Astrocyte (in vitro differentiated cells and primary cell): Measurements from ENCODE around the gene TDRD1. TPM values are rescaled to one million over a fixed set of nuclear protein-coding genes. Genes with fewer than 3 reads are reported as not detected.

Source experiments
- DNase-seq: peaks from one replicate; pipeline ENCODE4 v3.0.0-alpha.2; 2010; ENCODE audit warnings: low read depth
- FAIRE-seq: peaks from 2 replicates; lab custom pipeline; 2011; peaks lifted over from hg19 to GRCh38; lab: Jason Lieb, UNC
- H2AFZ ChIP-seq: 2 replicates; pipeline ENCODE4 v1.6.0; 2012; ENCODE audit warnings: low read depth, low read length, inconsistent platforms
- H3K27ac ChIP-seq: 2 replicates; pipeline ENCODE4 v1.5.1; 2011; ENCODE audit warnings: low read depth, low read length, inconsistent platforms
- H3K27me3 ChIP-seq: 2 replicates; pipeline ENCODE4 v1.6.0; 2011; ENCODE audit warnings: low read length, inconsistent platforms; ENCODE audit not compliant: insufficient read depth
- H3K36me3 ChIP-seq: 2 replicates; pipeline ENCODE4 v1.5.1; 2011; ENCODE audit warnings: low read length, inconsistent platforms; ENCODE audit not compliant: insufficient read depth
- H3K4me1 ChIP-seq: 2 replicates; pipeline ENCODE4 v1.5.1; 2011; ENCODE audit warnings: low read length, inconsistent platforms; ENCODE audit not compliant: insufficient read depth
- H3K4me2 ChIP-seq: 2 replicates; pipeline ENCODE4 v1.6.0; 2012; ENCODE audit warnings: low read length, inconsistent platforms
- H3K4me3 ChIP-seq: 2 replicates; pipeline ENCODE4 v1.5.1; 2011; ENCODE audit warnings: low read depth, mild to moderate bottlenecking, low read length, inconsistent platforms; ENCODE audit not compliant: insufficient read depth
- H3K79me2 ChIP-seq: 2 replicates; pipeline ENCODE4 v1.6.0; 2012; ENCODE audit warnings: mild to moderate bottlenecking, low read length, inconsistent platforms; ENCODE audit not compliant: insufficient read depth
- H3K9ac ChIP-seq: 2 replicates; pipeline ENCODE4 v1.6.0; 2012; ENCODE audit warnings: mild to moderate bottlenecking, low read length, inconsistent platforms
- H3K9me3 ChIP-seq: 2 replicates; pipeline ENCODE4 v1.5.1; 2012; ENCODE audit warnings: low read depth, mild to moderate bottlenecking, low read length, inconsistent platforms; ENCODE audit not compliant: insufficient read depth
- H4K20me1 ChIP-seq: 2 replicates; pipeline ENCODE4 v1.6.0; 2012; ENCODE audit warnings: low read length, inconsistent platforms; ENCODE audit not compliant: insufficient read depth
- H3K27ac Mint-ChIP-seq: one replicate; pipeline ENCODE4 v1.8.0; 2021; ENCODE audit warnings: mild to moderate bottlenecking, mixed read lengths; ENCODE audit not compliant: unreplicated experiment
- H3K27me3 Mint-ChIP-seq: one replicate; pipeline ENCODE4 v1.8.0; 2021; ENCODE audit warnings: low read depth, mixed read lengths; ENCODE audit not compliant: unreplicated experiment
- H3K36me3 Mint-ChIP-seq: one replicate; pipeline ENCODE4 v1.8.0; 2021; ENCODE audit warnings: low read depth, mixed read lengths; ENCODE audit not compliant: unreplicated experiment
- H3K4me1 Mint-ChIP-seq: one replicate; pipeline ENCODE4 v1.8.0; 2021; ENCODE audit warnings: low read depth, mixed read lengths; ENCODE audit not compliant: unreplicated experiment
- H3K4me3 Mint-ChIP-seq: one replicate; pipeline ENCODE4 v1.8.0; 2021; ENCODE audit warnings: mild to moderate bottlenecking, moderate library complexity, mixed read lengths; ENCODE audit not compliant: unreplicated experiment
- H3K9me3 Mint-ChIP-seq: one replicate; pipeline ENCODE4 v1.8.0; 2021; ENCODE audit warnings: mild to moderate bottlenecking, mixed read lengths; ENCODE audit not compliant: unreplicated experiment
- EZH2 ChIP-seq: IDR thresholded peaks from 2 replicates; pipeline ENCODE4 v1.6.1; 2012; ENCODE audit warnings: mild to moderate bottlenecking, low read length, inconsistent platforms; ENCODE audit not compliant: insufficient read depth
- total RNA-seq: library from RNA; stranded (reverse); gene quantifications from 2 replicates; pipeline ENCODE4 v1.2.1, GENCODE V29; 2021
- TF ChIP-seq, protein P1 (sequence below): IDR thresholded peaks from 2 replicates; pipeline ENCODE4 v1.5.1; 2011; ENCODE audit warnings: low read depth, mild to moderate bottlenecking, inconsistent platforms, low read length, moderate library complexity; ENCODE audit not compliant: insufficient read depth

The TDRD1 gene
- total RNA-seq, 1 donor from 2014 or later: not detected

DNA sequence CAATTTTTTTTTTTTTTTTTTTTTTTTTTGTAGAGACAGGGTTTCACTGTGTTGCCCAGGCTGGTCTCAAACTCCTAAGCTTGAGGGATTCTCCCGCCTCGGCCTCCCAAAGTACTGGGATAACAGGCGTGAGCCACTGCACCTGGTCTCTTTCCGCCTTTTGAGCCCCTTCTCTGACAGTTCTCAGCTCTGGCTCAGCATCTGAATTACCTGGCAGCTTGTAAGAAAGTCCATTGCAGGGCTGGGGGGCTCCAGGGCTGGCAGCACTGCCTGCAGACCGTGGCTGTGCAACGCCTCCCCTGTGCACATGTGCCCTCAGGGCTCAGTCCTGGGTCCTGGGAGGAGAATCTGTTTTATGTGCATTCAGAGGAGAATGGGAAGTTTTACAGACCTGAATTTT lies 97.5 kb downstream of the TDRD1 start:
- Histone ChIP-seq H3K4me1 (peaks cover 6% of the 10 kb centered on the region), H3K79me2 (no peaks in the 10 kb centered on the region), H3K27me3 (peaks cover 13% of the 10 kb centered on the region), H3K9ac (no peak overlapping the region), H2AFZ (no peak overlapping the region), H3K27ac (no peak overlapping the region), H3K36me3 (no peaks in the 10 kb centered on the region), H3K4me3 (no peak overlapping the region), H3K4me2 (no peak overlapping the region), H3K9me3 (no peaks in the 10 kb centered on the region), H4K20me1 (no peaks in the 10 kb centered on the region)
- no peaks in the 10 kb centered on the region for H3K36me3 Mint-ChIP-seq
- TF ChIP-seq, protein P1, sequence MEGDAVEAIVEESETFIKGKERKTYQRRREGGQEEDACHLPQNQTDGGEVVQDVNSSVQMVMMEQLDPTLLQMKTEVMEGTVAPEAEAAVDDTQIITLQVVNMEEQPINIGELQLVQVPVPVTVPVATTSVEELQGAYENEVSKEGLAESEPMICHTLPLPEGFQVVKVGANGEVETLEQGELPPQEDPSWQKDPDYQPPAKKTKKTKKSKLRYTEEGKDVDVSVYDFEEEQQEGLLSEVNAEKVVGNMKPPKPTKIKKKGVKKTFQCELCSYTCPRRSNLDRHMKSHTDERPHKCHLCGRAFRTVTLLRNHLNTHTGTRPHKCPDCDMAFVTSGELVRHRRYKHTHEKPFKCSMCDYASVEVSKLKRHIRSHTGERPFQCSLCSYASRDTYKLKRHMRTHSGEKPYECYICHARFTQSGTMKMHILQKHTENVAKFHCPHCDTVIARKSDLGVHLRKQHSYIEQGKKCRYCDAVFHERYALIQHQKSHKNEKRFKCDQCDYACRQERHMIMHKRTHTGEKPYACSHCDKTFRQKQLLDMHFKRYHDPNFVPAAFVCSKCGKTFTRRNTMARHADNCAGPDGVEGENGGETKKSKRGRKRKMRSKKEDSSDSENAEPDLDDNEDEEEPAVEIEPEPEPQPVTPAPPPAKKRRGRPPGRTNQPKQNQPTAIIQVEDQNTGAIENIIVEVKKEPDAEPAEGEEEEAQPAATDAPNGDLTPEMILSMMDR: no peak
- TF ChIP-seq EZH2: no peak
- DNase-seq (no peak), FAIRE-seq (no peak)
- peaks cover 3% of the 10 kb centered on the region for H3K9me3 Mint-ChIP-seq
- peaks cover 20% of the 10 kb centered on the region for H3K27me3 Mint-ChIP-seq
- H3K4me3 Mint-ChIP-seq: no peak overlapping the region
- H3K4me1 Mint-ChIP-seq: peaks cover 11% of the 10 kb centered on the region
- no peak overlapping the region for H3K27ac Mint-ChIP-seq

DNA sequence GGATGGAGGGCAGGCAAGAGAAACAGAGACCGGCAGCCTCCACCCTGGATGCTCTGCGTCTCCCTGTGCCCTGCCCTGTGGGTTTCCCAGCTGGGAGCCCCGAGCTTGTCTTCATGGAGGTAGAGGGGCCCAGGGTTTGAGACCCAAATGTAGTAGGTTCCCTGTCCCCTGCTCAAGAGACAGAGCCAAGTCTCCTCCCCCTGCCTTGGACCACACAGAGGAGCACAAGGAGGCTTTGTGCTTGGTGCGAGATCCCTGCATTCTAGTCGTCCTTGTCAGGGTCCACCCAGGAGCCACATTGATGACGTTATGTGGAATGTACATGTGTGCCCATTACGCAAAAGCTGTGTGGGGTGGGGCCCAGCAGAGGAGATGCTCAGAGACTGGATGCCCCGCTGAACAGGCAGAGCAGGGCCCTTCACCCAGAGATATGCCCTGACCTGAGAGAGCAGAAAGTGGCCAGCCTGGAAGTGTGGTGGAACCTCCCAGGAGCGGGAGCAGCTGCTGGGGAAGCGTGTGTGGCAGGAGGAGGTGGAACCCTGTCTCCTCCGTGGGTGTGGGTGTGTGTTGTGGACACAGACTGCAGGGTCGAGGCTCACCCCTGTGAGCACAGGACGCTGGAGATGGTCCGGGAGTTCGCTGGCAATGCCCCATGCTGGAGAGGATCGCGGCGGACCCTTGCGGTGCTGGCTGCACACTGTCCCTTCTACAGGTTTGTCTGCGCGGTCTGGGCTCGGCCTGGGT lies 99.2 kb downstream of the TDRD1 start:
- Histone ChIP-seq H3K36me3 (no peaks in the 10 kb centered on the region), H3K9ac (no peak overlapping the region), H3K4me2 (no peak overlapping the region), H3K27ac (no peak overlapping the region), H3K9me3 (no peaks in the 10 kb centered on the region), H4K20me1 (no peaks in the 10 kb centered on the region), H3K4me1 (no peaks in the 10 kb centered on the region), H3K27me3 (peaks cover 10% of the 10 kb centered on the region), H2AFZ (no peak overlapping the region), H3K4me3 (no peak overlapping the region), H3K79me2 (no peaks in the 10 kb centered on the region)
- no peak overlapping the region for H3K4me3 Mint-ChIP-seq
- H3K9me3 Mint-ChIP-seq: peaks cover 3% of the 10 kb centered on the region
- peaks cover 3% of the 10 kb centered on the region for H3K4me1 Mint-ChIP-seq
- peaks cover 31% of the 10 kb centered on the region for H3K27me3 Mint-ChIP-seq
- DNase-seq (no peak), FAIRE-seq (no peak)
- TF ChIP-seq EZH2: no peak
- TF ChIP-seq, protein P1: no peak
- H3K36me3 Mint-ChIP-seq: no peaks in the 10 kb centered on the region
- no peak overlapping the region for H3K27ac Mint-ChIP-seq

DNA sequence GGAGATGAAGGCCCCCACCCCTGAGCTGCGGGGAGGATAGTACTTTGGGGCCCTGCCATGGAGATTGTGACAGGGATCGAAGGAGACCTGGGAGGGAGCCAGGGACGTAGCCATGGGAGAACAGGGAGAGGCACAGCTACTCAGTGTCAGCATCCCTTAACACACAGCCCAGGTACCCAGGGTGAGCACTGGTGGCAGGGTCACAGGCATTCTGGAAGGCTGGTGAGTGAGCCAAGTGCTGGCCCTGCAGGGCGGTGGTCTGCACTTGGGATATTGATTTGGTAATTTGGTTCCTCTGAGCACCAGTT lies 99.7 kb downstream of the TDRD1 start:
- peaks cover 10% of the 10 kb centered on the region for H3K27me3 ChIP-seq
- DNase-seq (no peak), FAIRE-seq (no peak)
- no peak overlapping the region for H2AFZ ChIP-seq
- H4K20me1 ChIP-seq: no peaks in the 10 kb centered on the region
- TF ChIP-seq, protein P1: no peak
- TF ChIP-seq EZH2: no peak
- Mint-ChIP-seq H3K27me3 (peaks cover 31% of the 10 kb centered on the region), H3K9me3 (peaks cover 1% of the 10 kb centered on the region), H3K36me3 (no peaks in the 10 kb centered on the region), H3K4me3 (no peak overlapping the region), H3K4me1 (peaks cover 3% of the 10 kb centered on the region), H3K27ac (no peak overlapping the region)
- H3K4me3 ChIP-seq: no peak overlapping the region
- H3K4me1 ChIP-seq: no peaks in the 10 kb centered on the region
- H3K36me3 ChIP-seq: no peaks in the 10 kb centered on the region
- no peaks in the 10 kb centered on the region for H3K9me3 ChIP-seq
- no peak overlapping the region for H3K27ac ChIP-seq
- H3K79me2 ChIP-seq: no peaks in the 10 kb centered on the region
- H3K9ac ChIP-seq: no peak overlapping the region
- no peak overlapping the region for H3K4me2 ChIP-seq
